ENCODE results near the gene TENM4. TPM values are rescaled to one million over a fixed set of nuclear protein-coding genes. Genes with fewer than 3 reads are reported as not detected.

TENM4 gene
- polyA plus RNA-seq, 1 of the 3 experiments (the other 2 are of a cell fraction): 16.7 TPM

DNA sequence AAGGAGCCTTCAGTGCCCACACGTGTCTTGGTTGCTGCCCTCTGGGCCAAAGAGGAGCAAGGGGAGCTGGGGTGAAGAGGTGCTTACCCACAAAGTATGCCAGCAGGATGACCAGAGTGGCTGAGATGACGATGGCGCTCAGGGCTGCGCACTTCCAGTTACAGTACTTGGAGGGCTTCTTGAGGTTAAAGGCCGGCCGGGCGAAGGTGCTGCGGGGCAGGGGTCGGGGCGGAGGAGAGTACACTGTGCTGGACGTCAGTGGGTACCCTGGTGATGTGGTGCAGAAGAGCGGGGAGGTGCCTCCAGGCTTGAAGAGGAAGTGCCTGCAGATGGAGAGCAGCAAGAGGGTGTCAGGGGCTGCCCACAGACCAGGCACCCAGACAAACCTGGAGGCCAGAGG lies 551.1 kb downstream of the TENM4 start:
- Histone ChIP-seq H3K36me3 (replicated peaks in 1 of 2; ENCODE audit: control insufficient read depth in 1 of 2, insufficient read depth in 2 of 2, low read length in 1 of 2) (peaks cover 0 to 47% of the 10 kb centered on the region in 2 experiments), H3F3A (replicated peaks; ENCODE audit: insufficient read depth) (no peaks in the 10 kb centered on the region), H4K20me1 (ENCODE audit: insufficient read depth) (no peaks in the 10 kb centered on the region), H3K27ac (ENCODE audit: low read depth in 2 of 2, low read length in 1 of 2) (no peak overlapping the region), H3K79me2 (ENCODE audit: insufficient read depth) (no peaks in the 10 kb centered on the region), H3K4me2 (no peak overlapping the region), H3K9ac (no peak overlapping the region), H3K27me3 (ENCODE audit: insufficient read depth) (no peaks in the 10 kb centered on the region), H3K9me3 (no peaks in the 10 kb centered on the region), H3K9me2 (no peaks in the 10 kb centered on the region), H3K4me1 (ENCODE audit: control insufficient read depth in 1 of 2, insufficient read depth in 2 of 2, low read depth in 1 of 2, low read length in 1 of 2) (peaks cover 0 to 13% of the 10 kb centered on the region in 2 experiments; a peak in 2 of 4 replicates), H2AFZ (ENCODE audit: low read depth) (no peak overlapping the region), H3K4me3 (ENCODE audit: low read depth in 2 of 2, low read length in 1 of 2) (no peak overlapping the region)
- TF ChIP-seq, protein P1, sequence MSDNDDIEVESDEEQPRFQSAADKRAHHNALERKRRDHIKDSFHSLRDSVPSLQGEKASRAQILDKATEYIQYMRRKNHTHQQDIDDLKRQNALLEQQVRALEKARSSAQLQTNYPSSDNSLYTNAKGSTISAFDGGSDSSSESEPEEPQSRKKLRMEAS (IDR thresholded peaks at IDR 0.05; ENCODE audit: low read depth): no peak
- TF ChIP-seq TAF1 (IDR thresholded peaks at IDR 0.05; ENCODE audit: borderline replicate concordance, low read depth, low read length) (no peak), MEF2A (IDR thresholded peaks at IDR 0.05; ENCODE audit: borderline replicate concordance, low read depth) (no peak), TCF12 (IDR thresholded peaks at IDR 0.05) (no peak), JUND (IDR thresholded peaks at IDR 0.05) (no peak), POLR2AphosphoS5 (IDR thresholded peaks at IDR 0.05; ENCODE audit: low read depth, low read length) (no peak), FOXJ3 (CRISPR knock-in tag; IDR thresholded peaks at IDR 0.05) (no peak), ZBTB33 (IDR thresholded peaks at IDR 0.05; ENCODE audit: borderline replicate concordance, low read depth) (no peak)
- TF ChIP-seq, protein P2, sequence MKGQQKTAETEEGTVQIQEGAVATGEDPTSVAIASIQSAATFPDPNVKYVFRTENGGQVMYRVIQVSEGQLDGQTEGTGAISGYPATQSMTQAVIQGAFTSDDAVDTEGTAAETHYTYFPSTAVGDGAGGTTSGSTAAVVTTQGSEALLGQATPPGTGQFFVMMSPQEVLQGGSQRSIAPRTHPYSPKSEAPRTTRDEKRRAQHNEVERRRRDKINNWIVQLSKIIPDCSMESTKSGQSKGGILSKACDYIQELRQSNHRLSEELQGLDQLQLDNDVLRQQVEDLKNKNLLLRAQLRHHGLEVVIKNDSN (IDR thresholded peaks at IDR 0.05; ENCODE audit: borderline replicate concordance, low read depth): no peak
- TF ChIP-seq, protein P3, sequence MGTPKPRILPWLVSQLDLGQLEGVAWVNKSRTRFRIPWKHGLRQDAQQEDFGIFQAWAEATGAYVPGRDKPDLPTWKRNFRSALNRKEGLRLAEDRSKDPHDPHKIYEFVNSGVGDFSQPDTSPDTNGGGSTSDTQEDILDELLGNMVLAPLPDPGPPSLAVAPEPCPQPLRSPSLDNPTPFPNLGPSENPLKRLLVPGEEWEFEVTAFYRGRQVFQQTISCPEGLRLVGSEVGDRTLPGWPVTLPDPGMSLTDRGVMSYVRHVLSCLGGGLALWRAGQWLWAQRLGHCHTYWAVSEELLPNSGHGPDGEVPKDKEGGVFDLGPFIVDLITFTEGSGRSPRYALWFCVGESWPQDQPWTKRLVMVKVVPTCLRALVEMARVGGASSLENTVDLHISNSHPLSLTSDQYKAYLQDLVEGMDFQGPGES (IDR thresholded peaks at IDR 0.05; ENCODE audit: low read depth, low read length): no peak
- ChIA-PET CTCF (no interaction called here), POLR2A (no interaction called here)
- WGBS (ENCODE audit: low lambda C conversion rate): 75% methylated on average over 4 of the region's 12 CpGs
- no peak for DNase-seq

- DNase-seq: no peak
- peaks cover 0 to 8% of the 10 kb centered on the region in 2 experiments; a peak in 1 of 4 replicates for H3K4me1 ChIP-seq (ENCODE audit: control insufficient read depth in 1 of 2, insufficient read depth in 2 of 2, low read depth in 1 of 2, low read length in 1 of 2)
- no peaks in the 10 kb centered on the region for H3K27me3 ChIP-seq (ENCODE audit: insufficient read depth)
- H3K9ac ChIP-seq: no peak overlapping the region
- H2AFZ ChIP-seq (ENCODE audit: low read depth): no peak overlapping the region
- H3K79me2 ChIP-seq (ENCODE audit: insufficient read depth): no peaks in the 10 kb centered on the region
- H4K20me1 ChIP-seq (ENCODE audit: insufficient read depth): no peaks in the 10 kb centered on the region
- ChIA-PET CTCF (interaction anchor here (1.3 to 1.4 kb wide), 3 partner anchors 16 to 240 kb away, joined by 3 to 6 read pairs (median 3); no protein-coding TSS in a partner anchor), POLR2A (no interaction called here)
- H3K27ac ChIP-seq (ENCODE audit: low read depth in 2 of 2, low read length in 1 of 2): 0 out of 4 replicates have a peak overlapping the region, but pooled peaks of 1 of the 2 experiments have one; percentile 28
- no peaks in the 10 kb centered on the region for H3F3A ChIP-seq (replicated peaks; ENCODE audit: insufficient read depth)
- 76% methylated on average over 3 of the region's 3 CpGs for WGBS (ENCODE audit: low lambda C conversion rate)
- TF ChIP-seq ZBTB33 (IDR thresholded peaks at IDR 0.05; ENCODE audit: borderline replicate concordance, low read depth) (no peak), RFX5 (IDR thresholded peaks at IDR 0.05; ENCODE audit: low read length) (no peak), NFIC (IDR thresholded peaks at IDR 0.05; ENCODE audit: borderline replicate concordance) (no peak), GATA2 (CRISPR knock-in tag; IDR thresholded peaks at IDR 0.05) (no peak), NRF1 (IDR thresholded peaks at IDR 0.05; ENCODE audit: low read depth, low read length) (no peak), CHD2 (IDR thresholded peaks at IDR 0.05; ENCODE audit: low read length, partially characterized antibody) (no peak)
- TF ChIP-seq, protein P4, sequence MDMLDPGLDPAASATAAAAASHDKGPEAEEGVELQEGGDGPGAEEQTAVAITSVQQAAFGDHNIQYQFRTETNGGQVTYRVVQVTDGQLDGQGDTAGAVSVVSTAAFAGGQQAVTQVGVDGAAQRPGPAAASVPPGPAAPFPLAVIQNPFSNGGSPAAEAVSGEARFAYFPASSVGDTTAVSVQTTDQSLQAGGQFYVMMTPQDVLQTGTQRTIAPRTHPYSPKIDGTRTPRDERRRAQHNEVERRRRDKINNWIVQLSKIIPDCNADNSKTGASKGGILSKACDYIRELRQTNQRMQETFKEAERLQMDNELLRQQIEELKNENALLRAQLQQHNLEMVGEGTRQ (IDR thresholded peaks at IDR 0.05; ENCODE audit: borderline replicate concordance, low read depth, low read length): no peak
- no peaks in the 10 kb centered on the region for H3K9me3 ChIP-seq
- peaks cover 10 to 75% of the 10 kb centered on the region in 2 experiments for H3K36me3 ChIP-seq (replicated peaks in 1 of 2; ENCODE audit: control insufficient read depth in 1 of 2, insufficient read depth in 2 of 2, low read length in 1 of 2)
- H3K9me2 ChIP-seq: no peaks in the 10 kb centered on the region
- no peak overlapping the region for H3K4me2 ChIP-seq
- no peak overlapping the region for H3K4me3 ChIP-seq (ENCODE audit: low read depth in 2 of 2, low read length in 1 of 2)
Measured at GRCh38 chr11:78886616-78887015, 554.2 kb downstream of the TENM4 start.

Measured in SK-N-SH (cell line).